HG02884 (cell line): Measurements from ENCODE around the gene MMP7.
A peak's percentile ranks its signal among the peaks of the same experiment; 100 is the strongest.

ENCODE experiments used
- ATAC-seq: cut with Tn5 transposase; IDR thresholded peaks from one replicate; pipeline ENCODE4 v1.9.1; 2021; ENCODE audit warnings: mild to moderate bottlenecking, moderate library complexity; ENCODE audit not compliant: unreplicated experiment

The MMP7 gene

GRCh38 chr11:102497061-102497460 lies 33.5 kb downstream of the MMP7 start:
- no peak for ATAC-seq

- ATAC-seq, result peak; percentile 89
Measured at GRCh38 chr11:102495161-102496042, 35.1 kb downstream of the MMP7 start.

- no peak for ATAC-seq
Measured at GRCh38 chr11:102494216-102494615, 36.3 kb downstream of the MMP7 start.

- ATAC-seq, result no peak
Measured at GRCh38 chr11:102493524-102493923, 37.0 kb downstream of the MMP7 start.

- ATAC-seq, result no peak
Measured at GRCh38 chr11:102491969-102492368, 38.6 kb downstream of the MMP7 start.

- ATAC-seq, result no peak
Measured at GRCh38 chr11:102489186-102490145, 41.1 kb downstream of the MMP7 start.

GRCh38 chr11:102488208-102488607 lies 42.3 kb downstream of the MMP7 start:
- ATAC-seq, result peak; percentile 73

- ATAC-seq, result no peak
Measured at GRCh38 chr11:102487214-102487613, 43.3 kb downstream of the MMP7 start.

- no peak for ATAC-seq
Measured at GRCh38 chr11:102486584-102486983, 44.0 kb downstream of the MMP7 start.

- no peak for ATAC-seq
Measured at GRCh38 chr11:102485095-102485722, 45.3 kb downstream of the MMP7 start.

- no peak for ATAC-seq
Measured at GRCh38 chr11:102482433-102482832, 48.1 kb downstream of the MMP7 start.

GRCh38 chr11:102479733-102480132 lies 50.8 kb downstream of the MMP7 start:
- no peak for ATAC-seq

GRCh38 chr11:102478673-102479299 lies 51.8 kb downstream of the MMP7 start:
- ATAC-seq, result no peak

GRCh38 chr11:102476812-102477211 lies 53.7 kb downstream of the MMP7 start:
- ATAC-seq, result peak; percentile 29

- no peak for ATAC-seq
Measured at GRCh38 chr11:102476069-102476468, 54.5 kb downstream of the MMP7 start.

GRCh38 chr11:102473543-102473942 lies 57.0 kb downstream of the MMP7 start:
- ATAC-seq, result no peak

- no peak for ATAC-seq
Measured at GRCh38 chr11:102472127-102472526, 58.4 kb downstream of the MMP7 start.

- ATAC-seq, result no peak
Measured at GRCh38 chr11:102471474-102471873, 59.1 kb downstream of the MMP7 start.
